T-cell (primary cell): ENCODE data around the gene KIF1C. TPM values are rescaled to one million over a fixed set of nuclear protein-coding genes. Genes with fewer than 3 reads are reported as not detected.
A peak's percentile ranks its signal among the peaks of the same experiment; 100 is the strongest.

Experiments used
- ATAC-seq, 4 experiments: fragments of 200-7000 bp in 3 of 4; fragments of 150-1000 bp in 1 of 4; cut with Tn5 transposase; replicated peaks in 1 of 4; 1 replicate in 3 of 4; 2 replicates in 1 of 4; pipeline ENCODE4 v1.10.0; 2021; ENCODE audit warnings: moderate library complexity in 3 of 4, mild to moderate bottlenecking in 2 of 4, moderate number of reproducible peaks in 1 of 4
- CTCF ChIA-PET, 2 donors: fragments of 300-600 bp; sonication (Branson Sonifier 250); formaldehyde crosslinking; loops; one replicate each; lab custom pipeline; 2022; ENCODE audit warnings: antibody characterized with exemption in 2 of 2; lab: Charles Lee
- POLR2A ChIA-PET, 2 donors: fragments of 300-600 bp; sonication (Branson Sonifier 250); formaldehyde crosslinking; loops; one replicate each; lab custom pipeline; 2022; ENCODE audit warnings: antibody characterized with exemption in 2 of 2; lab: Charles Lee
- DNase-seq, 35 experiments: peaks; one replicate each; pipeline versions ENCODE4 v3.0.0 to v3.0.0-alpha.2; 2013 to 2023
- H3K27ac ChIP-seq: one replicate; pipeline ENCODE4 v1.5.1; 2013; ENCODE audit warnings: low read length
- H3K27me3 ChIP-seq, 2 experiments: replicated peaks in 1 of 2; 1 replicate in 1 of 2; 2 replicates in 1 of 2; pipeline versions ENCODE4 v1.6.1 to v1.7.0; 2013; ENCODE audit warnings: low read length in 1 of 2, mixed read lengths in 1 of 2; ENCODE audit not compliant: control insufficient read depth in 2 of 2, insufficient read depth in 2 of 2; ENCODE audit errors: extremely low read depth in 1 of 2
- H3K36me3 ChIP-seq, 2 donors: 1 replicate in 1 of 2; 2 replicates in 1 of 2; pipeline versions ENCODE4 v1.6.1 to v1.7.0; 2013; ENCODE audit warnings: low read length in 1 of 2; ENCODE audit not compliant: control insufficient read depth in 2 of 2, insufficient read depth in 1 of 2; ENCODE audit errors: extremely low read depth in 1 of 2
- H3K4me1 ChIP-seq, 2 experiments: 1 replicate in 1 of 2; 2 replicates in 1 of 2; pipeline versions ENCODE4 v1.6.1 to v1.7.0; 2013; ENCODE audit warnings: low read length in 2 of 2, mixed read lengths in 1 of 2; ENCODE audit not compliant: insufficient read depth in 2 of 2, control insufficient read depth in 1 of 2; ENCODE audit errors: extremely low read depth in 1 of 2
- H3K4me3 ChIP-seq, 2 donors: 1 replicate in 1 of 2; 2 replicates in 1 of 2; pipeline versions ENCODE4 v1.5.1 to v1.7.0; 2013; ENCODE audit warnings: mild to moderate bottlenecking in 2 of 2, low read length in 1 of 2, moderate library complexity in 1 of 2; ENCODE audit not compliant: control insufficient read depth in 1 of 2; ENCODE audit errors: extremely low read depth in 1 of 2
- H3K9me3 ChIP-seq: 2 replicates; pipeline ENCODE4 v1.7.0; 2013
- H3K27ac Mint-ChIP-seq, 2 donors: one replicate each; pipeline ENCODE4 v1.8.0; 2020 to 2021; ENCODE audit warnings: mild to moderate bottlenecking in 2 of 2, mixed read lengths in 2 of 2
- H3K27me3 Mint-ChIP-seq, 2 donors: one replicate each; pipeline ENCODE4 v1.8.0; 2021 to 2022; ENCODE audit warnings: mixed read lengths in 2 of 2
- H3K36me3 Mint-ChIP-seq: one replicate; pipeline ENCODE4 v1.8.0; 2021; ENCODE audit warnings: mixed read lengths
- H3K4me1 Mint-ChIP-seq, 3 donors: one replicate each; pipeline ENCODE4 v1.8.0; 2020 to 2022; ENCODE audit warnings: mixed read lengths in 3 of 3, mild to moderate bottlenecking in 1 of 3
- H3K4me3 Mint-ChIP-seq, 3 donors: one replicate each; pipeline ENCODE4 v1.8.0; 2020 to 2022; ENCODE audit warnings: mild to moderate bottlenecking in 3 of 3, mixed read lengths in 3 of 3, moderate library complexity in 3 of 3
- H3K9me3 Mint-ChIP-seq, 3 donors: one replicate each; pipeline ENCODE4 v1.8.0; 2020 to 2022; ENCODE audit warnings: mixed read lengths in 3 of 3
- WGBS: methylation state at CpG from one replicate; pipeline ENCODE4 v1.1.5; 2013; ENCODE audit warnings: missing lambda C conversion rate; ENCODE audit not compliant: insufficient coverage; 5-methylcytosine and 5-hydroxymethylcytosine counted together
- total RNA-seq, 35 experiments: library from RNA in 6 of 35; stranded (reverse) in 6 of 35; fragments of 120-200 nt in 1 of 35; gene quantifications; one replicate each; pipeline versions ENCODE4 v1.2.1 to v1.2.4 and lab custom pipeline; 2013 to 2026

Gene KIF1C
- total RNA-seq, 5 donors from 2014 or later (not counting 1 experiment from before 2014, with no cell fraction given) = 15.3 to 37.9 (median 28.5) TPM

GRCh38 chr17:4998732-4999429, 1.1 kb downstream of the KIF1C start:
- H3K9me3 ChIP-seq = no peaks in the 10 kb centered on the region
- Mint-ChIP-seq H3K9me3 (no peaks in the 10 kb centered on the region), H3K27ac (peak overlapping the region; percentile 69 to 82), H3K4me1 (peaks cover 24 to 31% (median 26%) of the 10 kb centered on the region in 3 donors), H3K4me3 (peak overlapping the region; percentile 75 to 88 (median 81)), H3K36me3 (peaks cover 26% of the 10 kb centered on the region), H3K27me3 (no peaks in the 10 kb centered on the region)
- 59% methylated on average over 5 of the region's 14 CpGs for WGBS
- H3K4me3 ChIP-seq = peak overlapping the region; percentile 62 to 70
- DNase-seq (peak in 6 of 35 experiments; percentile 10 to 46 (median 22)), ATAC-seq (peak in 1 of 4 experiments; percentile 19)
- no peak overlapping the region for H3K27ac ChIP-seq
- peaks cover 11 to 26% of the 10 kb centered on the region in 2 experiments for H3K4me1 ChIP-seq
- H3K27me3 ChIP-seq = peaks cover 0 to 2% of the 10 kb centered on the region in 2 experiments
- ChIA-PET CTCF (no interaction called here), POLR2A (no interaction called here)
- H3K36me3 ChIP-seq = peaks cover 7 to 13% of the 10 kb centered on the region in 2 donors

GRCh38 chr17:4999430-5000093, 1.8 kb downstream of the KIF1C start:
- H3K4me3 Mint-ChIP-seq = peak overlapping the region; percentile 75 to 88 (median 81)
- Histone ChIP-seq H3K27me3 (peaks cover 0 to 2% of the 10 kb centered on the region in 2 experiments), H3K4me3 (no peak overlapping the region), H3K9me3 (no peaks in the 10 kb centered on the region), H3K27ac (no peak overlapping the region), H3K4me1 (peaks cover 11 to 26% of the 10 kb centered on the region in 2 experiments), H3K36me3 (peaks cover 7 to 20% of the 10 kb centered on the region in 2 donors)
- no peaks in the 10 kb centered on the region for H3K9me3 Mint-ChIP-seq
- ChIA-PET CTCF (no interaction called here), POLR2A (interaction anchor here in 1 of 2 donors (0.5 kb wide), 1 partner anchor 129 kb away, joined by 6 read pairs; no protein-coding TSS in a partner anchor)
- no peaks in the 10 kb centered on the region for H3K27me3 Mint-ChIP-seq
- H3K36me3 Mint-ChIP-seq = peaks cover 33% of the 10 kb centered on the region
- 87% methylated on average over 12 of the region's 12 CpGs for WGBS
- peak overlapping the region; percentile 54 to 82 for H3K27ac Mint-ChIP-seq
- ATAC-seq (no peak), DNase-seq (no peak)
- H3K4me1 Mint-ChIP-seq = peaks cover 24 to 31% (median 26%) of the 10 kb centered on the region in 3 donors

DNA sequence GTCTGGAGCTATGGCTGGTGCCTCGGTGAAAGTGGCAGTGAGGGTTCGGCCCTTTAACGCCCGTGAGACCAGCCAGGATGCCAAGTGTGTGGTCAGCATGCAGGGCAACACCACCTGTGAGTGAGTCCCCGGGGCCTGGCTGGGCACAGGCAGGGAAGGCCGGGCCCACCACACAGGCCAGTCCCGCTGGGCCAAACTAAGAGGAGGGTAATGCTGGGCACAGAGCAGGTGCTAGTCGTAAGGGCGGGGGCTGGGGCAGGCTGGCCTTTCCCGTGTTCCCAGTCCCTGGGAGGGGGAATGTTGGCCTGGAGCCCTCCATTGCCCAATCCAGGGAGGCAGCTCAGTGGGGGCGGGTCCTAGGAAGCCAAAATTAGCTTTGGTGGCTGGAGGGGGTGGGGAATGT, 2.5 kb downstream of the KIF1C start:
- peak overlapping the region; percentile 3 to 82 for H3K27ac Mint-ChIP-seq
- no peak overlapping the region for H3K4me3 ChIP-seq
- peaks cover 40% of the 10 kb centered on the region for H3K36me3 Mint-ChIP-seq
- no peaks in the 10 kb centered on the region for H3K27me3 Mint-ChIP-seq
- CTCF ChIA-PET = no interaction called here
- ATAC-seq (no peak), DNase-seq (no peak)
- H3K27me3 ChIP-seq = peaks cover 0 to 2% of the 10 kb centered on the region in 2 experiments
- H3K9me3 ChIP-seq = no peaks in the 10 kb centered on the region
- POLR2A ChIA-PET = interaction anchor here in 1 of 2 donors (0.5 kb wide), 1 partner anchor 130 kb away, joined by 6 read pairs; no protein-coding TSS in a partner anchor
- peak overlapping the region in 1 of 3 donors; percentile 13 for H3K4me3 Mint-ChIP-seq
- peaks cover 24 to 28% (median 26%) of the 10 kb centered on the region in 3 donors for H3K4me1 Mint-ChIP-seq
- 97% methylated on average over 10 of the region's 11 CpGs for WGBS
- peaks cover 11 to 26% of the 10 kb centered on the region in 2 experiments for H3K4me1 ChIP-seq
- H3K27ac ChIP-seq = no peak overlapping the region
- H3K9me3 Mint-ChIP-seq = no peaks in the 10 kb centered on the region
- H3K36me3 ChIP-seq = peaks cover 7 to 26% of the 10 kb centered on the region in 2 donors

- H3K4me3 Mint-ChIP-seq = no peak overlapping the region
- 97% methylated on average over 20 of the region's 20 CpGs for WGBS
- H3K4me1 ChIP-seq = peaks cover 4 to 18% of the 10 kb centered on the region in 2 experiments
- H3K27me3 Mint-ChIP-seq = no peaks in the 10 kb centered on the region
- H3K27ac Mint-ChIP-seq = no peak overlapping the region
- no peak overlapping the region for H3K27ac ChIP-seq
- peaks cover 19 to 20% (median 20%) of the 10 kb centered on the region in 3 donors for H3K4me1 Mint-ChIP-seq
- POLR2A ChIA-PET = no interaction called here
- ATAC-seq (no peak), DNase-seq (no peak)
- peaks cover 50% of the 10 kb centered on the region for H3K36me3 Mint-ChIP-seq
- H3K9me3 Mint-ChIP-seq = no peaks in the 10 kb centered on the region
- no peak overlapping the region for H3K4me3 ChIP-seq
- no peaks in the 10 kb centered on the region for H3K9me3 ChIP-seq
- H3K36me3 ChIP-seq = peaks cover 16 to 34% of the 10 kb centered on the region in 2 donors
- CTCF ChIA-PET = no interaction called here
- no peaks in the 10 kb centered on the region for H3K27me3 ChIP-seq
These were observed 4.5 kb downstream of the KIF1C start for GRCh38 chr17:5002121-5002788.

DNA sequence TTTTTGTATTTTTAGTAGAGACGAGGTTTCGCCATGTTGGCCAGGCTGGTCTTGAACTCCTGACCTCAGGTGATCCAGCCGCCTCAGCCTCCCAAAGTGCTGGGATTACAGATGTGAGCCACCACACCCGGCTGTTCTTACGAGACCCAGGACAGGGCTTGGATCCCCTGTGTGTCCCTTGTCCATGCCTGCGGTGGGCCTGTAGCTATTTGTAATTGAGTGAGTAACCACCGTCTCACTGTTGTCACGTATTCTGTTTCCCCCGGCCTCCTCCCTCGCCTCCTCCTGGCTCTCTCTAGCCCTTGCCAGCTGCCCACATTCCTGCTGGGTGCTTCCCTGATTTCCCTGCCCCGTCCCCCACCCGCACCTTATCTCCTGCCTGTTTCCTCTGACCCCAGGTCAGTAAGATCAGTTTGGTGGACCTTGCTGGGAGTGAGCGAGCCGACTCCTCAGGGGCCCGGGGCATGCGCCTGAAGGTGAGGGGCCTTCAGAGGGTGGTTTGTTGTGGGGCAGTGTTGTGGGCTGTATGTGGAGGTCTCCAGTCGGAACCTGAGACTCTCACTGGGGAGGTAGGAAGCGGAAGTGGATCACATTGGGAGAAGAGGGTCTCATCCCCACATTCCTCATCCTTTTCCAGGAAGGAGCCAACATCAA, 5.6 kb downstream of the KIF1C start:
- peaks cover 18 to 20% (median 19%) of the 10 kb centered on the region in 3 donors for H3K4me1 Mint-ChIP-seq
- peaks cover 58% of the 10 kb centered on the region for H3K36me3 Mint-ChIP-seq
- H3K4me3 ChIP-seq = no peak overlapping the region
- DNase-seq = no peak
- no peaks in the 10 kb centered on the region for H3K27me3 Mint-ChIP-seq
- H3K4me1 ChIP-seq = peaks cover 4 to 15% of the 10 kb centered on the region in 2 experiments
- no peak for ATAC-seq
- POLR2A ChIA-PET = interaction anchor here in 1 of 2 donors (0.6 kb wide), 1 partner anchor 43 kb away, joined by 6 read pairs; no protein-coding TSS in a partner anchor
- peaks cover 16 to 44% of the 10 kb centered on the region in 2 donors for H3K36me3 ChIP-seq
- no peaks in the 10 kb centered on the region for H3K9me3 Mint-ChIP-seq
- CTCF ChIA-PET = no interaction called here
- WGBS = 99% methylated on average over 16 of the region's 18 CpGs
- H3K27ac ChIP-seq = no peak overlapping the region
- no peak overlapping the region for H3K4me3 Mint-ChIP-seq
- no peaks in the 10 kb centered on the region for H3K9me3 ChIP-seq
- H3K27me3 ChIP-seq = no peaks in the 10 kb centered on the region
- H3K27ac Mint-ChIP-seq = no peak overlapping the region
